ENCODE measurements around the gene C22orf31.

GRCh38 chr22:29030016-29030617 lies 31.5 kb downstream of the C22orf31 start:
- TF ChIP-seq POLR2A (IDR thresholded peaks at IDR 0.05; ENCODE audit: low read depth, low read length) (no peak), POLR2AphosphoS5 (IDR thresholded peaks at IDR 0.05; ENCODE audit: low read depth, low read length) (no peak), TAF1 (IDR thresholded peaks at IDR 0.05; ENCODE audit: low read depth, low read length) (no peak), SPI1 (IDR thresholded peaks at IDR 0.05; ENCODE audit: low read depth, low read length) (no peak)

All from GM12891 (cell line).